GM18861 (cell line): ENCODE data around the gene SAMM50.

Experiments
- ATAC-seq: cut with Tn5 transposase; IDR thresholded peaks from one replicate; pipeline ENCODE4 v1.9.1; 2021; ENCODE audit not compliant: unreplicated experiment

The SAMM50 gene

DNA sequence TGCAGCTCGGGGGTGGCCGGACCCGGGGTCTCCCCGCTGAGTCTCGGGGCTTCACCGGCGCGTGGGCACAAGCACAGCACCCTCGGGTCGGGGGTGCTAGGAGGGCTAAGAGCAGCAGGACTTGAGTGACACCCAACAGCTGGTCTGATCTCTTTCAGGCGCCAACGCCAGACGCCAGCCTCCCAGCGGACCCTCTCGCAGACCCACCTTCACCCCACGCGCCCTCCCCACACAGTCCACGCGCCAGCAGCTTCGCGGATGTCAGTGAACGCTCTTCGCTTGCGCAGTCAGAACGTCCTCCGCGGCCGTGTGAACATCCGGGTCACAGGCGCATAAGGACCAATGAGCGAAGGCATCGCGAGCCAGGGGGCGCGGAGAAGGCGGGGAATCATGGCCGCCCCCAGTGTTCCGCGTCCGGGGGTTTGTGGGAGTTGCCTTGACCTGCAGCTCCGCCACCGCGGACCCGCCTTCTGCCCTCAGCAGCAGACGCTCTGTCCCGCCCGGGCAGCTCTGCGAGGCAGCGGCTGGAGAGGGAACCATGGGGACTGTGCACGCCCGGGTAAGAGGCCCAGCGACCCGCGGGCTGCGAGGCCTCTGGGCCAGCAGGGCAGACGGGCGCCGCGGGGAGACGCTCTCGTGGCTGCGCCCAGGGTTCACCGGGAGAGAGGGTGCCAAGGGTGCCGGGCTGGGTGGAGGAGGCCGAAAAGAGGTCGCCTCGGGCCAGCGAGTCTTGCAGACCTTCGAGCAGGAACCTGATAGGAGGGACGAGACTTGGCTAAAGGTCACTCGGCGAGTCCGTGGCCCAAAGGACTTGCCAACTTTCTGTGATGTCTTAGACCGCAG is at the start of gene SAMM50:
Gene SAMM50, plus strand, starts transcription at position 403 of the 843 bp plus-strand sequence. Its CDS starts 136 bp downstream, at position 539.
- ATAC-seq = peak; percentile 81

DNA sequence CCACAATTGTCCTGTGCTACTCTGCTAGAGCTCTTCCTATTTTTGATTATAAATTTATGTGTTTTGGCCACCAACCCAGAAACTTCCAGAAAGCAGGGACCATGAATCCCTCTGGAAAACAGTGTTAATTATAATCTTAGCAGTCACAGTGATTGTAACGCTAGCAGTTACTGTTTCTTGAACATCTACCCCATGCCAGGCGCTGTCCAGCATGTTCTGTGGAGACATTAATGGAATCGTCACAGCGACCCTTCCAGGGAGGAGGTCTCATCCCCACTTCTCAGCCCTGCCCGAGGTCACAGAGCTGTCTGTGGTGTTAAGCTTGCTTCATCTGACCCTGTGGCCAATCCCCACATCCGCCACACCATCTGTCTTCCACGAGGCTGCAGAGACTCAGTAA is 49.6 kb upstream of the SAMM50 start:
- ATAC-seq = no peak

DNA sequence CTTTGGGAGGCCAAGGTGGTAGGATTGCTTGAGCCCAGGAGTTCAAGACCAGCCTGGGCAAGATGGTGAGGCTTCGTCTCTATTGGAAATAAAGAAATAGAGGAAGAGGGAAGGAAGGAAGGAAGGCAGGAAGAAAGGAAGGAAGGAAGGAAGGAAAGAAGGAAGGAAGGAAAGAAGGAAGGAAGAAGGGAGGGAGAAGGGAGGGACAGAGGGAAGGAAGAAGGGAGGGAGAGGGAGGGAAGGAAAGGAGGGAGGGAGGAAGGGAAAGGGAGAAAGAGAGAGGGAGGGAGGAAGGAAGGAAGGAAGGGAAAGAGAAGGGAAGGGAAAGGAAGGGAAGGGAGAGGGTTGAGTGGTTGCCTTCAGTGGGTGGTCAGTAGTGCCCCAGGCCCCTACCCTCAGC is 45.5 kb upstream of the SAMM50 start:
- no peak for ATAC-seq

DNA sequence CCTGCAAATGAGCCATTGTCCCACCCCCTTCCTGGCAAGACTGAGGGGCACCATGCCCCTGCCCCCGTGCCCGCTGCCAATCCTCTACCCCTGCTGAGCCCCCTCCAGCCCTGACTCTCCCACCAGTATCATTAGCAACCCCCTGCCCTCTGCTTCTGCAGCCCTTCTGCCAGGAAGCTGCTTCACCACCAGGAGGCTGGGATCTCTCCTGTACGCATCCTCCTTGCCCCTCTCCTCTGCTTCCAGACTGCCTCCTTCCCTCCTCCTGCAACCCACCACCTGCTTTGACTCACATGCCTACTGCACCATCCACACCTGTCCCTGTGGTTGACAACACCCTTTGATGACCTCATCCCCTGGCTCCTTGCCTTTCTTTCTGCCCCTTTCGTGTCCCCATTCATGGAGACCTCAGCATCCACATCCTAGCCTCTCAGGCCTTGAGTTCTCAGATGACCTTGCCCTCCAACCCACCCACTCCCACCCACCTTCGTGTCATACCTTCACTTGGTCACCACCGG is 45.0 kb upstream of the SAMM50 start:
- no peak for ATAC-seq

DNA sequence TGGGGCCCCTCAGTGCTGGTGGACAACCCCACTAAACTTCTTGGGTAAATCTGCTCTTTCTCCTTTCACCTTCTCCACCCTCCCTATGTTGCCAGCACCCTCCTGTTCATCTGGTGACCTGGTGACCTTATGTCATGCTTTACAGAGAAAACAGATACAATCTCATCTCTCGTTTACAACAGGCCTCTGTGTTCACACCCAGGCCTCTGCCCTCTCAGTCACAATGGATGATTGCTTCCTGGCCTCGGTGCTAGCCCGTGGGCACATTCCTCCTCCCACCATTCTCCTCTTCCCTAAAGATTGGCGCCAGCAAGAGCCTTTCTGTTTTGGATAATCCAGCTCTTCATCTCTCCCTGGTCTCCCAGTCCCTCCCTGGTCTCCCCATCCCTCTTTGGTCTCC is 43.9 kb upstream of the SAMM50 start:
- ATAC-seq = no peak

DNA sequence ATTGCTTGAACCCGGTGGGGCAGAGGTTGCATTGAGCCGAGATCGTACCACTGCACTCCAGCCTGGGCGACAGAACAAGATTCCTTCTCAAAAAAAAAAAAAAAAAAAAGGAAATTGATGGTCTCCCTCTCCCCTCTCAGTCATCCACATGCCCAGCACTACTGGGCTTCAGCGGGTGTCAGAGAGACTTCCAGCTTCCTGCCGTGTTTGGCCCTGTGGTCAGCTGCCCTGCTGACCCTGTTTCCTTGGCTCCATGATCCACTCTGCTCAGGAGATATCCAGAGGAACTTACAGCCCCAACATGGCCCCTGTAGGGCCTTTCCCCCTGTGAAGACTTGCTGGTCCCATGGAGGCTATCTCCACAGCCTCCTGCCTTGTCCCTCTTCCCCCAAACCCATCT is 37.7 kb upstream of the SAMM50 start:
- no peak for ATAC-seq

DNA sequence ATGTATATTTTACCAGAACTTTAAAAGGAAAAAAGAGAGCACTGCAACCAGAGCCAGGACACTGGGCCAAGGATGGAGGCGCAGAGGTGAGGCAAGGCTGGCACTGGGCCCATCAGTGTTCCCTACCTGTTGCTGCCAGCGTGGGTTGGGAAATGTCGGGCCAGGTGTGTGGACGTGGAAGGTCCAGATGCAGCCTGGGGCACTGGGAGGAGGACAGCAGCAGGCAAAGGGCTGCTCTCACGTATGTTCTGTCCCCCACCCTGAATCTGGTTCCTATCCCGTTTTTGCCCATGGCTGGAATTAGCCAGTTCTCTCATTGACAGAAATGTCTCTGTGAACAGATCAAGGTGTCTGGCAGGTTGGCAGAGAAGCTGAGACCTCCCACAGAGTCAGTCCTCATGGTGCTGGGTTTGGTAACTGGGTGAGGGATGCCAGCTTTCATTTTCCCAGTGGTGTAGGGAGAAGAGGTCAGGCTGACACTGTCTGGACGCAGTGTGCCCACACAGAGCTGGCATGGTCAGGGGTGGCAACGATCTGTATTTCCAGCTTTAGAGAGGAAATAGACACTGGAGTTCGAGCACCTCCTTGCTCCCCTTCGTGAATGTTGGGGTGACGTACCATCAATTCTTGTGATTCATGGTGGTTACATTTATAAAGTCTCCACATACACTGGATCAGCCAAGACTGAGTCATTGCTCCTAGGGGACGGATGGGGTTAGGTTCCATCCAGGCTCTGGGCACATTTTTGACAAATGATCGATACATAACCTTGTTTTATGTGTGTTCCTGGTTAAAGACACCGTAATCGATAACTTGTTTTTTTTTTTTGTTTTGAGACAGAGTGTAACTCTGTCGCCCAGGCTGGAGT is 35.9 kb upstream of the SAMM50 start:
- ATAC-seq = no peak

DNA sequence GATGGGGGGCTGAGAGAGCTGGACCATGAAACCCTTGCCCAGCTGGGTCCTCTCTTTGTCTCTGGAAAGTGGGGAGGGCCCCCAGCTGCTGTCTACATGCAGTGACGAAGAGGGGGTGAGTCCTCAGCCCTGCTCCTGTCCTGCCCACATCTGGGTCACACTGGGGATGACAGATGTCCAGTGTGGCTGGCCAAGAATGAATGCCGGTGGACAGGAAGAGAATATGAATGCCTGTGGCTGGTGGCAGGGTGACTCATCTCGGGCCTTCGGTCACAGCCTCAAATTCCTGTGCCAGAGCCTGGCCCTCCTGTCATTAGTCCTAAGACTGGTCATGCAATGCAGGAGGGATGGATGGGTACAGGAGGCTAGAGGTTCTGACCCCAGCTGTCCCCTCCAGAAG is 33.9 kb upstream of the SAMM50 start:
- ATAC-seq = no peak

DNA sequence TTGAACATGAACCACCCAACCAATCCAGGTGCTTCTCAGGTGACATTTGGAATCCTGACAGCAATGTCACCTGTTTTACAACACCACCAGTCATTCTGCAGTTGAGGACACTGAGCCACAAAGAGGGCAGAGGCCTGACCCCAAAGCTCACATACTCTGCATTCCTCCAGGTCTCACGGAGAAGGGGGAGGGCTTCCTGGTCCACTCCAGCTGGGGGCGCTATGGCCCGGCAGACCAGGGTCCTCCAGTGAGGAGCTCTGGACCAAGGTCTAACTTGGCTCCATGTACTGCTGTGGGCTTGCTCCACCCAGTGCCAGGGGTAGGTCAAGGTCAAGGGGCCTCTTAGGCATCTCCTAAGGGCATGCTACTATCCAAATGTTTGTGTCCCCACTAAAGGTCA is 33.1 kb upstream of the SAMM50 start:
- no peak for ATAC-seq

DNA sequence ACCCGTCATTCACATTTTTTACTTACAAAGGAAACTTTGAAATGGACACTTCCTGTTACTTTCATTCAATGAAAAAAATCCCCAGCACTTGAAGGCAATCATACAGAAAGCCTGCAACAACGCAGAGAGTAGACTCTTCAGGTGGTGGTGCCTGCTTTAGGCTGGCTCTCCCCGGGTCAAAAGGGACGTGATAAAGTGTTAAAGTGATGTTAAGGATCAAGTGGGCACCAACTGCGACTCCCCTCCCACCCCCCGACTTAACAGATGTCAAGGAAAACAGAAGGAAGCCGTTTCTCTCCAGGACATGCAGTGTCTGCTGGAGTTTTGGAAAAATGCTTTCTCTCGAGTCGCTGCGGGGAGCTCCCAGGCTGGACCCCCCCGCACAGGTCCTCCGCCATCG is 32.1 kb upstream of the SAMM50 start:
- no peak for ATAC-seq

DNA sequence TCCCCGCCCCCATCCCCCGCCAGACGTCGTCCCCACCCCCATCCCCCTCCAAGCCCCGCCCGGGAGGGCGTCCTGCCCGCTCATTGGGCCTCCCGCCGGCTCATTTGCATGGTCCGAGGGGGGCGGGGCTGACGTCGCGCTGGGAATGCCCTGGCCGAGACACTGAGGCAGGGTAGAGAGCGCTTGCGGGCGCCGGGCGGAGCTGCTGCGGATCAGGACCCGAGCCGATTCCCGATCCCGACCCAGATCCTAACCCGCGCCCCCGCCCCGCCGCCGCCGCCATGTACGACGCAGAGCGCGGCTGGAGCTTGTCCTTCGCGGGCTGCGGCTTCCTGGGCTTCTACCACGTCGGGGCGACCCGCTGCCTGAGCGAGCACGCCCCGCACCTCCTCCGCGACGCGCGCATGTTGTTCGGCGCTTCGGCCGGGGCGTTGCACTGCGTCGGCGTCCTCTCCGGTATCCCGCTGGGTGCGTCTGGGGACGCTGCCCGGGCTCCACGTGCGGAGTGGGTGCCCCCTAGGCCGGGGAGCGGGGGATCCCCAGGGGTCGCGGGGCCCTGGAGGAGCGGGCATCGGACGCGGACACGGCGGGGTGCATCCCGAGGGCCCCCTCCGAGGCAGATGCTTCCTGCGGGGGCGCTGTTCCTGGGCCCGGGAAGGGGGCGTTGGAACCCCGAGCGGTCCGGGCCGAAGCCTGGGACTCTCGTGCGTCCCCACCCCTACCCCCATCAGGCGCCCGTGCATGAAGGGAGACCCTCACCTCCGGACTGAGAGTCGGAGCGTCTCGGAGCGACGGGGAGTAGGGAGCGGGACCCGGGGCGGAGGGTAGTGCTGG is 31.4 kb upstream of the SAMM50 start, which contains the start of gene PNPLA3:
Gene PNPLA3, plus strand, starts transcription at position 175 of the 834 bp plus-strand sequence. Its CDS starts 107 bp downstream, at position 282.
- no peak for ATAC-seq

DNA sequence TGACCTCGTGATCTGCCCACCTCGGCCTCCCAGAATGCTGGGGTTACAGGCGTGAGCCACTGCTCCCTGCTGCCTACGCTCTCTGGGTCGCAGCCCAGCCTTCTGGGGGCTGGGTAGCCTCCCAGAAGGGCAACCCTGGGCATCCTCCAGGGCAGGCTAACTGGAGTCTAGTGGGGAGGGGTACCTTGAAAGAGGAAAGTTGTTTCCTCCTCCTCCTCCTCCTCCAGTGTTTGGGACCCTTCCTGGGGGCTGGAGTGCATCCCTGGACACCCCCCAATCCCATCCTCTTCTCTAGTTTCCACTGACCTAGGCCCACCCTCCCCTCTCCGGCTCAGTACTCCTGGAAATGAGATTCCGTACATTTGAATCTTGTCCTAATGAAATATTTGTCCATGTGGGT is 30.4 kb upstream of the SAMM50 start:
- ATAC-seq = no peak

DNA sequence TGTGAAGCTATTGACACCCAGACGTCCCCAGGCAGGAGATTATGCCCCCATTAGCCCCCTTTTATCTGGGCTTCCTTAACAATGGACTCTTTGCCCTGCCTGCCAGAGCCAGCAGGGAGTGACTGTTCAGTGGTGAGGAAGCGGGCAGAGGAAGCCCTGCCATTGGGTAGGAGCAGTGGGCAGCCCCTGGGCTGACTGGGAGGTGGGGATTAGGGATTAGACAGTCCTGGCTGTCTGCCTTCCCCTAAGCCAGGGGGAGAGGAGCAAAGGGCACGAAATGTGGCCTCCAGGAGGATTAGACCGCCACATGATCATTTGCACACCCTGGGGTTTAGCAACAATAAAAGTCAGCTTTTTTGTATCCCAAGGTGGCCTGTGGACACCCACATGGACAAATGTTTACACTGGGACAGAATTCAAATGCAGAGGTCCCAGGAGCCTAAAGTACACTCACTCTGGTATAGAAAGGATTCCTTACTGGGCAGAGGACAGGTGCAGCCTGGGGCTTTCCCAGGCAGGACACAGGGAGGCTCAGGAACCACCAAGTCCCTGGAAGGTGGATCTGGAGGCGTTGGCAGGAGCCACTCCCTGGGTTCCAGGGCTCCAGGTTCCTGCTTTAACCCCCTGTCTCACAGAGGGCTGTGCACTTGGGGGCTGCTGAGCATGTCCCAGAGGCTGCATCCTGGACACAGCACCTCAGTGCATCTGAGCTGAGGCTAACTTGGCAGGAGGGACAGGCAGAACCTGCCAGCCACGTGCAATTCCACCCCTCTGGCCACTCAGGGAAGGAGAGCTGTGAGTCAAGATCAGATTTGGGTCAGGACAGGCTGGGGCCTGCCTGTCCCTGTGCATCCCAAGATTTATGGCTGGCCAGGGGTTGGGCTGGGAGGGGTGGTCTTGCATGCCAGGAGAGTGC is 29.6 kb upstream of the SAMM50 start:
- no peak for ATAC-seq

DNA sequence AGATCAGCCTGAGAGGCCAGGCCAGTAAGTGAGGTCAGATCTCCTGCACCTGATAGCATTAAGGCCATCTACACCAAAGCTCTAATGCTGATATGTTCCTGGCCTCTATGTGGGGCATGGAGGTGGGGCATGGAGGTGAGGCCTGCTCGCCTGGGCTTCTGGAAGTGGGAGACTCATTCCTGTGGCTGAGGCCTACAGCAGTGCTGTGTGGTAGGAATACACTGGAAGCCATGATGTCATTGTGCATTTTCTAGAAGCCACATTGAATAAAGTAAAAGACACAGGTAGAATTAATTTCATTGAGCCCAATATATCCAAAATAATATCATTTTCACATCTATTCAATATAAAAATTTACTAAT is 28.9 kb upstream of the SAMM50 start:
- no peak for ATAC-seq

DNA sequence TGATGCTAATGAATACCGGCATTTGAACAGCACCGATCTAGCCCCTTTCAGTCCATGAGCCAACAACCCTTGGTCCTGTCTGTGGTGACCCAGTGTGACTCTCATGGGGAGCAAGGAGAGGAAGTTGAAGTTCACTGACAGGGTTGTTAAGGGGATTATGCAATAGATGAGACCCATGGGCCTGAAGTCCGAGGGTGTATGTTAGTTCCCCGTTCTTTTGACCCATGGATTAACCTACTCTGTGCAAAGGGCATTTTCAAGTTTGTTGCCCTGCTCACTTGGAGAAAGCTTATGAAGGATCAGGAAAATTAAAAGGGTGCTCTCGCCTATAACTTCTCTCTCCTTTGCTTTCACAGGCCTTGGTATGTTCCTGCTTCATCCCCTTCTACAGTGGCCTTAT is 26.8 kb upstream of the SAMM50 start:
- no peak for ATAC-seq

DNA sequence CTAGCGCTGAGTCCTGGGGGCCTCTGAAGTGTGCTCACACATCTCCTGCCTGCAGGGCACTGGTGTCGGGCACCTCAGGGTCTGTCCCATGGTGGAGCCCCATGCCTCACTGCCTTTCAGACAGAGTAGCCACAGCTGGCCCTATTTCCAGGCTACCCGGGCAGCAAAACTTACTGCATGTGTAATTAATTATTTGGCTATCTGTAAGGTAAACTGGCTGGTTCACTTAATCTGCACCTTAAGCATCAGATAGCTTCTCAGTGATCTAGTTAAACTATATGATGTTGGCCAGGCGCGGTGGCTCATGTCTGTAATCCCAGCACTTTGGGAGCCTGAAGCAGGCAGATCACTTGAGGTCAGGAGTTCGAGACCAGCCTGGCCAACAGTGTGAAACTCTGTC is 26.3 kb upstream of the SAMM50 start:
- ATAC-seq = no peak

DNA sequence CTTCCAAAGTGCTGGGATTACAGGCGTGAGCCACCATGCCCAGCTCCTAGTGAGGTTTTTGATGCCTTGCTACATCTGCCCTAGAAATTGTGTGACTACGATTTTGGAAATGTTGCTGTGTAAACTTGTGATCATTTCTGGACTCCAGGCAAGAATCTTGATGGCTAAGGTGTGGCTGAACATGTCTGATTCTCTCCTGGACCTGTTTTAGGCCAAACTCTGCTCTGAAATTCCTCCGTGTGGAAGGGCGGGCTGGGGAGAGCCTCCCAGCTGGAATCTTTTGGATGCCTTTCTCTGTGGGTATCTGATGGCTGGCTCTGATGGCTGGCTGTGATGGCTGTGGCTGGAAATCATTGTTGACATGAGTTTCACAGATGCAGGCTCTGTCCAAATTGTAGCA is 23.5 kb upstream of the SAMM50 start:
- ATAC-seq = no peak

DNA sequence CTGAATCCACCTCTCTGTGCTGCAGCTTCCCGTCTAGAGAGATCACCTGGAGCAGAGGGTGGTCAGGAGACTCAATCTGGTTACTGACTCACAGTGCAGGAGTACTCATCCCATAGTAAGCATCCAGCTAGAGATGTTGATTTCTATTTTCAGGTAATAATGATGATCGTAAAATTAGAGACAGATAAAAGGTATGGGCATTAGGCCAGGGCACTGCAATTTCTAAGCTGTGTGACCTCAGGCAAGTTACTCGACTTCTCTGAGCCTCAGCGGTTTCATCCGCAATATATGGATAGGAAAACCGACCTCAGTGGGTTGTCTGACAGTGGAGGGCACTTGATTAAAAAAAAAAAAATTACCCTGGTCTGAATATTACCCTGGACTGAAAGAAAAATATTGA is 13.8 kb upstream of the SAMM50 start:
- ATAC-seq = no peak

DNA sequence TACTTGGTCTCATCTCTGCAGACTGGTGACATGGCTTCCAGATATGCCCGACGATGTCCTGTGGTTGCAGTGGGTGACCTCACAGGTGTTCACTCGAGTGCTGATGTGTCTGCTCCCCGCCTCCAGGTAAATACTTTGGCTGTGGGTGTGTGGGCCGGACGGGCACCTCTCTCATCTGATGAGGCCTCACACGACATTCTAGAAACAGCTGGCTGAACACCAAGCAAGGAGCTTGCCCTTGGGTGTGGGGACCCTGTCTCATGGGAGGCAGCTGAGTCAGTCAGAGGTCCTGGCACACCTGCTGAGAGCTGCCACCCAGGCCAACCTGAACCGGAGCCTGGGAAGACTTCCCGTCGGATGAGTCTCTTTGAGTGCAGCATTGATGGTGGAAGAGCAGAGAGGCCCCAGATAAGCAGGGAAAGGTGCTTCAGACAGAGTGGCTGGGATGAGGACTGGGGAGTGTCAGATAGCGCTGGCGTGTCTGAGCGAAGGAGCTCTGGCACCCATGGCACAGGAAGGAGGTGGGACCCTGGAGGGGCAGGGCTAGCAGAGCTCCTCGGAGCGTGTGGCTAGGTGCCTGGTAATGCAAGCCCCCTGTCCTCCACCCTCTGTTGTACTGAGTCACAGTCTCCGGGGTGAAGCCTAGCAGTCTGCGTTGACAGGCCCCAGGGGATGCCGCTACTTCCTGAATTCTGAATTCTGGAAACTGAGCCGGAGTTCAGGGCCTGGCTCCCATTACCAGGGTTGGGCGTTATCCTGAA is 10.4 kb upstream of the SAMM50 start:
- no peak for ATAC-seq
